G401.6 (cell line): ENCODE measurements around the gene CYBRD1.
"Not testable (repeated sequence)": the region's sequence is repeated elsewhere in the genome, so short reads cannot be mapped to it uniquely, and the experiment has no call there.

Experiments
- FAIRE-seq: peaks from 2 replicates; lab custom pipeline; 2012; peaks lifted over from hg19 to GRCh38; lab: Jason Lieb, UNC

The CYBRD1 gene

DNA sequence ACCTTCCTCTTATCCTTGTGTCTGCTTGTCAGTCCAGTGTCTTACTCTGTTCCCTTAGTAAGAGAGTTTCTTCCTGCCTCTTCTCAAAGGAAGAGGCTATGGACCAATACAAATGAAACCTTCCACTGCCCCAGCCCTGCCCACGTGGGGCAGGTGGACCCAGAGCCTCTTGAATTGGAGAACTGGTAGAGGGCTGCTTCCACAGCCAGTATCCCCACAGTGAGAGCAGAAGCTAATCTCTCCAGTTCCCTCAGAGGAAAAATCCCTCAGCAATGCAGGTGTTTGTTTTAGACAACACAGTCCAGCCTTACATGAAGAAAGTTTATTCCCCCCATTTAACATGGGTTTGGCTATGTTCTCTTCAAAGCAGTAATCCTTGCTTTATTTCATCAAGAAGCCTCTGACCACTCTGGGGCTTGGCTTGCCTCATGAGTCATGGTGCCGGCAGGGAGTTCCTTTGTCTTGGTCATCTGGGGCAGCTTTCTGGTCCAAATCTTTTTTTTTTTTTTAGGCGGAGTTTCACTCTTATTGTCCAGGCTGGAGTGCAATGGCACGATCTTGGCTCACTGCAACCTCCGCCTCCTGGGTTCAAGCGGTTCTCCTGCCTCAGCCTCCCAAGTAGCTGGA is 6.5 kb upstream of the CYBRD1 start:
- no peak for FAIRE-seq

DNA sequence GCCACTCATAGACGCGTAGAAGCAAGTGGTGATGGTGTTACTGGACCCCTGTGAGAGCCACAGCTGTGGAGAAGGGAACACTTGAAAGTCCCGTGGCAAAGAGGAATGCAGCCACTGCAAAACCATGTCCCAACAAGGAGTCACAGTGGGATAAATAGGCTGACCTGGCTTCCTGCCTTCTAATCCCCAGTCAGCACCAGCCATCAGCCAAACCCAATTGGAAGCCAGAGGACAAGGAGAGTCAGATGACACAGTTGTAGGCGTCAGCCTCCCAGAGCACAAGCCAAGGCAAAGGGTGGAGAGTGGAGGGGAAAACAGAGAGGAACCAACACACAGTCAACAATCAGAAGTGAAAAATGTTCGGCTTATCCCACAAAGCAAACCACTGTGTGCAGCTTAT is 5.5 kb upstream of the CYBRD1 start:
- no peak for FAIRE-seq

DNA sequence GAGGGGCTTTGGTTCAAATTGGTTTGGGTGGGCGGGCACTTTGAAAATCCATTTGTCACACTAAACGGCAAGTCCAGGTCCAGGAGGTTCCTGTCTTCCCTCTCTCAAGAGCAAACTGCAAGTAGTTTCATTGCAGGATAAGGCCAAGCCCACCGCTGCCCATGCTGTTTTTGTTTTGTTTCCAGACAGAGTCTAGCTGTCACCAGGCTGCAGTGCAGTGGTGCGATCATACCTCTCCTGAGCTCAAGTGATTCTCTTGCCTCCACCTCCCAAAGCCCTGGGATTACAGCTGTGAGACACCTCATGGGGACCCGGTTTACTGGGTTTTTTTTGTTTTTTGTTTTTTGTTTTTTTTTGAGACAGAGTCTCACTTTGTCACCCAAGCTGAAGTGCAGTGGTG is 1.8 kb upstream of the CYBRD1 start:
- FAIRE-seq = no peak

DNA sequence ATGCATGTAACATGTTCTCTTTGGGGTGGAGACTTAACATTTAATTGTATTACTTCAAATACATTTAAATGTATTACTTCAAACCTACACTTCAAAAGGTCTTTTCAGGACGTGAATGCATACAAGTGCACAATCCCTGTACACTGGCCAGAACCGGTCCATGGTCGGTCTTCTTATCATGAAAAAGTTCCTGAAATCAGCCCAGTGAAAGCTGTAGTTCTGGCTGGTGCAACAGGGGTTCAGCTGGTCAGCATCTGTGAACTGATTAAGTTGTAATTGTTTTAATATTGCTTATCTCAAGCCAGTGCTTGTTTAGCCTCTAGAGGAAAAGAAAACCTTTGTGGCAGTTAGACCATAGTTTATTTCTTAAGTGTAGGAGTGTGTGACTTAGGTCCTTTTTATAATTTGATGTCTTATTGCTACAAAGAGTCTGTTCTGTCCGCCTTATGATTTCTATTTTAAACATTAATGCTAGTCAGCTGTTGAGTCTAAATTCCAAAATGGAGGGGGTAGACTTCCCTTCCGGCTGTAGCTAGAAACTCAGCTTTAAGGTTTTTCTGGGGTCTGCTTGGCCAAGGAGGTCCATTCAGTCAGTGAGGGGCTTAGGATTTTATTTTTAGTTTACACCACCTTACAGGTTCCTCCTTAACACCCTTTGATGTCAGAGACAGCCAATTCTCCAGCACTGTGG is 768 bp upstream of the CYBRD1 start:
- no peak for FAIRE-seq

DNA sequence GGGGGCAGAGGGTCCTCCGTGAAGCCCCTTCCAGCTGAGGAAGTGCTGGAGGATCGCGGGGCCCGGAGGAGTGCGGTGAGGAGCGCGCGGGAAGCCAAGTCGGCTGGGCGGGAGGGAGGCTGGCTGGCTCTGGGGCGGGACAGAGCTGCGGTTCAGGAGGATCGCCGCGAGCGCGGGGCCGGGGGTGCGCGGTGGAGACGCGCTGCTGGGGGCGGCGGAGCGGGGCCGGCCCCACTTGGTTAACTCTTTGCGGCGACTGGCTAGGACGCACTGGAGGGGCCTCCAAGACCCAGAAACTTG is 464 bp downstream of the CYBRD1 start:
- no peak for FAIRE-seq

DNA sequence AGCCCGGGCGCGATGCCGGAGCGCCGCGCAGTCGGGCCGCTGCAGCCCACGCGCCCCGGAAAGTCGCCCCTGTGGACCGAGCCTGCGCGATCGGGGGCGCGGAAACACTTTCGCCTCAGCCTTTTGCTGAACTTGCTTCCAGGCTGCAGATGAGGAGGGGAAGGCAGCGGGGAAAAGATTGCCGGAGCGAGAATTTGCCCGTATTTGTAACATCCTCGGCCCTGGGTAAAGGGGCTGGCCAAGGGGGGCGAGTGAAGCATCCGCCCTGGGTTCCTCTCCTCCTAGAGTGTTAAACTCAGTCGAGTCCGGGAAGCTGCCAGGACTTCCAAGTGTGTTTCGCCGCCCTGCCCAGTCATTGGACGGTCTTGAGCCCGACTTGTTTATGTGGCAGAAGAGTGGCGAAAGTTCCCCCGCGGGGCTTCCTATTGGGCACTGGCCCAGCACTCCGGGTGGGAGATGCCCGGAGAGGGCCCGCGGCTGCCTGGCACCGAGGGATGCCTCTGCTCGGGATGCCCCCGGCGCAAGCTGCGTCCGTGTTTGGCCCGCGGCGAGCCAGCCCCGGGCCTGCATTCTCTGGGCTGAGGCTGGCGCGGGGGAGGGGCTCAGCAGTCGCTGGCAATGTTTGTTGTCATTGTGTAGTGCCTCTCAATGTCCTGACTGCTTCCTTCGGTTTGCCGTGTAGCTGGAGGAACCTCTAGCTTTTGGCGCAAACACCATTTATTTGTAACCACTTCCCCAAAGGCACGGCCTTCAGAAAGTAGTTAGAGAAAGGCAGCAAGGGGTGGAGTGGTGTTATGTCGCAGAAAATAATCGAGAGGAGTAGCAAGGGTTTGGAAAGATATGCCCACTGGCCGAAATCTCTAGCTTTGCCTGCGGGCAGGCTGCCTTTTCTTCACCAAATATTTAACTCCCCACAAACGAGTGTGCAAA is 1.1 kb downstream of the CYBRD1 start:
- no peak for FAIRE-seq

DNA sequence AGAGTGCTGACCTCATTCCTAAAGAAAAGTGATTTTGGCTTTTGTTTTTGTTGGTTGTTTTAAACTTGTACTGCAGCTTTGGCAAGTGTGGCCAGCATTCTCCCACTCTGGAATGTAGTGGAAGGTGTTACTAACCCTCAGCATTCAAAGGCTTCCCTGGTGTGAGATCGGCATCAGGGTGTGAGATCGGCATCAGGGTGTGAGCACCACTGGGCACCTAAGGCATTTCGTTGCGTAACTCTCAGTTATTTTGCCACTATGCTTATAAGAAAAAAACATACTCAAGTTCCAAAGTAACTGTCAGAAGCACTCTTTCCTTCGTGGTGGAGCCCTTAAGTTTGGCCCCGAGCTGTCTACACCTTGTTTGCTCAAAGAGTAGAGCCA is 1.7 kb downstream of the CYBRD1 start:
- FAIRE-seq = no peak

DNA sequence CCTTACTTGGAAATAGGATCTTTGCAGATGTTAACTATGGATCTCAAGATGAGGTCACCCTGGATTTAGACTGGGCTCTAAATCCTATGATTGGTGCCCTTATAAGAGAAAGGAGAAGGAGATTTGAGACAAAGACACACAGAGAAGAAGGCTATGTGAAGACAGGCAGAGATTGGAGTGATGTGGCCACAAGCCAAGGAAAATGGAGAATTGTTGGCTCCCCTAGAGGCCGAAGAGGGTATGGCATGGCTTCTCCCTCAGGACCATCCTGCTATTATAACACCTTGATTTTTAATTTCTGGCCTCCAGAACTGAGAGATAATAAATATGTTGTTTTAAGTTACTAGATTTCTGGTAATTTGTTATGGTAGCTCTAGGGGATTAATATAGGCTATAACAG is 7.6 kb downstream of the CYBRD1 start:
- FAIRE-seq = no peak

DNA sequence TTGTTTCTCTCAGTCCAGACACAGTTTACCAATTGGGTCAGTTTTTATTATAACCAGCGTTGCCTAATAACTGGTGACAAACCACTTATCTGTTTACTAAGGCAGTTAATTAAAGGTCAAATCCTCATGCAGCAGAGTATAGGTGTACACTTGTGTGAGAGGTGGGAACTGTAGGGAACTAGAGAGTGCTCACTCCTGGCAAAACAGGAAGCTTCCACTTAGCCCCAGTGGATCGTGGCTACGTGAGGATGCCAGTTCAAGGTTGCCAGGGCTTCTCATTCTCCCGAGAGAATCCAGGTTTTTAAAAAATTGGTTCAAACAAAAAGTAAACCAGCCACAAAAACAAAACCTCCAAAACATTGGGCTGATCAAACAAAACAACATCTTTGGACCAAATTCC is 8.1 kb downstream of the CYBRD1 start:
- FAIRE-seq = no peak

DNA sequence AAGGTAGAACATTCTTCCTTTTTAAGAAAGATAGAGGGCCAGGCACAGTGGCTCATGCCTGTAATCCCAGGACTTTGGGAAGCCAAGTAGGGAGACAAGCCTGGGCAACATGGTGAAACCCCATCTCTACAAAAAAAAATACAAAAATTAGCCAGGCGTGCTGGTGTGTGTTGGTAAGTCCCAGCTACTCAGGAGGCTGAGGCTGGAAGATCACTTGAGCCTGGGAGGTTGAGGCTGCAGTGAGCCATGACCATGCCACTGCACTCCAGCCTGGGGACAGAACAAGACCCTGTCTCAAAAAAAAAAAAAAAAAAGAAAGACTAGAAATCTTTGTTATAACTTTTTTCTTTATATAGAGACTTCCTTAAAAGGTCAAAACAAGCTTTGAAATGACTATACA is 8.6 kb downstream of the CYBRD1 start:
- not testable (repeated sequence) for FAIRE-seq

DNA sequence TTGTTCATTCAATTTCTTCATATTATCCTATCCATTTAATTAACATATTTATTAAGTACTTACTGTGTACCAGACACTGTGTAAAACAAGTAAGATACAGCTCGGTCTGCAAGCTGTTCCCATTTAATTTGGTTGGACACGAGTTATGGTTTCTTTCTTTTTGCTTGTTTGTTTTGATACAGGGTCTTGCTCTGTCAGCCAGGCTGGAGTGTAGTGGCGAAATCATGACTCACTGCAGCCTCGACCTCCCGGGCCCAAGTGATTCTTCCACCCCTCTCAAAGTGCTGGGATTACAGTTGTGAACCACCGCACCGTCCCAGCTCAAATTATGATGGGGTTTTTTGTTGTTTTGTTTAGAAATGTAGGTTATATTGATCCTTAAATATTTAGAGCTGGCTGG is 9.0 kb downstream of the CYBRD1 start:
- FAIRE-seq = no peak

DNA sequence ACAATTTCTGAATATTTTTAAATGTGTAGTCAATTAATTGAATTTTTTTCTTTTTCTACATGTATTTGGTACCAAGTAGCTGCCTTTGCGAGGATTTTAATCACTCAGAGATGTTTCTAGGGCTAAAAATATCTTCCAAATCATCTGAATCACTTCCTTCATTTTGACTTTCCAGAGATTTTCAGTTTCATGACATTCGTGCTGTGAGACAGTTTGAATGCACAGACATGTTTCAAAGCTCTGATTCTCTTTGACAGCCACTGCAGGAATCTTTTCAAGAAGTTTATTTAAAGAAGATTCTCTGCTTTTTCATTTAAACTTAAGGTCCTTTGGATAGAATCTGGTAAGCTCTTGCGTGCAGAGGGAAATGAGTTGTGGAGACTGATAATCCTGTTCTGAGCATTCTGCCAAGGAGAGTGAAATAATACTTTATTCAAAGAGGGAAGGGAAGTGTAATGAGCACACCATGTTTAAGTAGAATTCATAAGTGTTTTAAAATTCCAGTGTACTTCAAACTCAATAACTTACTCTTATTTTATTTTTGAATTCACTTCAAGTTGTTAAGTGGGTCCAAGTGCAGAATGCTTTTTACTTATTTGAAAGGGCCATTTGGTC is 9.7 kb downstream of the CYBRD1 start:
- FAIRE-seq = no peak

DNA sequence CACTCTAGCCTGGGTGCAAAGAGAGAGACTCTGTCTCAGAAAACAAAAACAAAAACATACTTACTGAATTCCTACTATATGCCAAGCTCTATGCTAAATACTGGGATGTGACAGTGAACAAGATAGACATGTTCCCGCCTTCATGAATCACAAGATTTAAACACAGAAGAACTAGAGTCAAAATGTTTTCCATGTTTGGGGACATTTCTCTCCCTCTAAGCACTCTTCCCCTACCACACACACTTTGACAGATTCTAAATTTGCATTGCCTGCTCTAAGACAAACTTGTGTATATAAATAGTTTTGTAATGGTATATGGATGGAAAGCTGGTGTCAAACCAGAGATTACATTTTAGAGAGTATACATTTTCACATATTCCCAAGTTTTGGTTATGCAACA is 11.1 kb downstream of the CYBRD1 start:
- FAIRE-seq = no peak

DNA sequence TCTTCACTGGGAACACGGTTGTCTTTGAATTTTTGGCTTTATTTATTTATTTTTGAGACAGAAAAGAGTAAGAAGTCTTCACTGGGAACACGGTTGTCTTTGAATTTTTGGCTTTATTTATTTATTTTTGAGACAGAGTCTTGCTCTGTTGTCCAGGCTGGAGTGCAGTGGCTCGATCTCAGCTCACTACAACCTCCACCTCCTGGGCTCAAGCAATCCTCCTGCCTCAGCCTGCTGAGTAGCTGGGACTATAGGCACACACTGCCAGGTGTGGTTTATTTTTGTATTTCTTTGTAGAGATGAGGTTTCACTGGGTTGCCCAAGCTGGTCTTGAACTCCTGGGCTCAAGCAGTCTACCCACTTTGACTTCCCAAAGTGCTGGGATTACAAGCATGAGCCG is 13.3 kb downstream of the CYBRD1 start:
- FAIRE-seq = not testable (repeated sequence)

DNA sequence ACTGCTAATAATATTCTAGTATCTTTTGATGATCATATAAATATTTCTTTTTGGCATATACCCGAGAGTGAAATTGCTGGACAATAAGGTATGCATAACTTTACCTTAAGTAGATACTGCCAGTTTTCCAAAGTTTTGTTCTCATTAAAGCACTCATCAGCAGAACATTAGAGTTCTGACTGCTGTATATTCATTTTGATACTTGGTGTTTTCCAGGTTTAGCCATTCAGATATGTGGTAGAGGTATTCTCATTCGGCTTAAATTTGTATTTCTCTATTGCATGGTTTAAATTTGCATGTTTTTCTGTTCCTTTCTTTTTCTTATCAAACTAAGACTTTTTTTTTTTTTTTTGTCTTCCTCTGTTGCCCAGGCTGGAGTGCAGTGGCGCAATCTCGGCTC is 18.2 kb downstream of the CYBRD1 start:
- FAIRE-seq = no peak

DNA sequence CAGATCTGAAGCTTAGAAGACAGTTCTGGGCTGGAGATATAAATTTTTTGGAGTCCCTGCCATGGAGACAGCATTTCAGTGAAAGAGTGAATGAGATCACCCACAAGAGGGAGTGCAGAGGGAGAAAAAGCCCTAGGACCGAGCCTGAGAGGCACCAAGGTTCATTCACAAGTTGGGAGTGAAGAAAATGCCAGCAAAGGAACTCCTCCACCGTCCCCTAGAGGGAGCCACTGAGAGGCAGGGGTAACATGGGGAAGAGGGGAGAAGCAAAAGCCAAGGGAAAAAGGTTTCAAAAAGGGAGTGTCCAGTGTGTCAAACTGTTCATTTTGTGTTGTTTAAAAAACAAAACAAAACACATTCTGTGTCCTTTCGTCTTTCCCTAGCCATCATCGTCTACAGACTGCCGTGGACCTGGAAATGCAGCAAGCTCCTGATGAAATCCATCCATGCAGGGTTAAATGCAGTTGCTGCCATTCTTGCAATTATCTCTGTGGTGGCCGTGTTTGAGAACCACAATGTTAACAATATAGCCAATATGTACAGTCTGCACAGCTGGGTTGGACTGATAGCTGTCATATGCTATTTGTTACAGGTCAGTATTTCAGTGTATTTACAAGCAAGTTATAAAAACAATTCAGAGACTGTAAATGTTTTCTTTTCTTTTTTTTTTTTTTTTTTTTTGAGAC is 19.1 kb downstream of the CYBRD1 start:
- FAIRE-seq = no peak

DNA sequence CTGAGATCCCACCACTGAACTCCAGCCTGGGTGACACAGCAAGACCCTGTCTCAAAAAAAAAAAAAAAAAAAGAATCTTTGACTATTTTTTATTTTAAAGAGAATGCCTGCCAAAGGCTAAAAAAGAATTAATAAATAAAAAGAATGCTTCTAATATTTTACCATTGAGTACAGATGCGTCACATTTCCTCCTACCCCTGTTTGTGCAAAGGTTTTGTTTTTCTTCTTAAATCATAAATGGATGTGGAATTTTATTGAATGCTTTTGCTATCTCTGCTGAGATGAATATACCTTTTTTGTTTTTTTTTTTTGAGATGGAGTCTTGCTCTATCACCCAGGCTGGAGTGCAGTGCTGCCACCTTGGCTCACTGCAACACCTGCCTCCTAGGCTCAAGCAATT is 22.8 kb downstream of the CYBRD1 start:
- FAIRE-seq = no peak

DNA sequence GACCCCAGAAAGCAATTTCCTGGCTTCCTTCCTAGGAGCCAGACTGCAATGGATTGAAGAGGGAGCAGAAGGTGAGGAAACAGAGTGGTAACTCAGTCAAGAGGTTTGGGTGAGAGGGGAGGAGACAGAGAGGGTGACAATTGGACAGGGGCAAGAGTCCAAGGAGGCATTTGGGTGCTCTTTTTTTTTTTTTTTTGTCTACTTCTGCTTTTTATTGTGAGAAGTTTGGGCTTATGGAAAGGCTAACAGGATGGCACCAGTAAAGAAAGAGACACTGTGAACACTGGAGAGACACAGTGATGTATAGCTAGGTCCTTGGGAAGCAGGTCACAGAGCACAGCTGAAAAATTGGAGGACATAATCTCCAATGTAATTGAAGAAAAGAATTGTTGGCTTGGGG is 25.0 kb downstream of the CYBRD1 start:
- no peak for FAIRE-seq

DNA sequence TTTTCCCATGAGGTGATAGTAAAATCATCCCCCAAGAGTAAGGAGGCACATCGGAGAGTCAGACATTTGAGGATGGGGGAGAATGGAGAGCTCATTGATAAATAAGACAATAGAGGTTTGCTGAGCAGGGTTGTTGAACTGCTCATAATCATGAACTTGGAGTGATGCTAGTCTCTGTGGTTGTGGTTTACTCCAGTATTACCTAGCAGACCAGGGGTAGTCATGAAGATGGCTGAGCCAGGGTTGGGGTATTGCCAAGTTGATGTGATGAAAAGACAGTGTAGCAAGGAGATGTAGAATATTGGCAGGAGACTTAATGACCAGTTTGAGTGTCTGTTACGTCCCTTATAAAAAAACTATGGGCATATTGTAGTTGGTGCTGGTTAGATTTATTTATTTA is 25.4 kb downstream of the CYBRD1 start:
- FAIRE-seq = no peak

DNA sequence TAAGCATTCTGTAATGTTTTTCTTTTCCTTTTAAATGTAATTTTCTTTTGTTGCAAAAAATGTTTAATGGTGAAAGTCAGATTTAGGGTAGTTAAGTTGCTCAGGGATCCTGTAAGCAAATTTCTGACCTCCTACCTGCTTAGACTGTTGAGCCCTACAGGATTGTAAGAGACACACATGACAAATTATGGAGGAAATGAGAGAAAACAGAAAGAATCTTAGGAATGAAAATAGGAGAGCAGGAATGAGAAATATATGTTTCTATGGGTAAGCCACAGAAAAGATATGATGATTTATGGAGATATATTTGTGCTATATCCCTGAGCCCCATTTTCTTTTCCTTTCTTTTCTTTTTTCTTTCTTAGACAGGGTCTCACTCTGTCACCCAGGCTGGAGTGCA is 28.3 kb downstream of the CYBRD1 start:
- FAIRE-seq = peak; percentile 21

DNA sequence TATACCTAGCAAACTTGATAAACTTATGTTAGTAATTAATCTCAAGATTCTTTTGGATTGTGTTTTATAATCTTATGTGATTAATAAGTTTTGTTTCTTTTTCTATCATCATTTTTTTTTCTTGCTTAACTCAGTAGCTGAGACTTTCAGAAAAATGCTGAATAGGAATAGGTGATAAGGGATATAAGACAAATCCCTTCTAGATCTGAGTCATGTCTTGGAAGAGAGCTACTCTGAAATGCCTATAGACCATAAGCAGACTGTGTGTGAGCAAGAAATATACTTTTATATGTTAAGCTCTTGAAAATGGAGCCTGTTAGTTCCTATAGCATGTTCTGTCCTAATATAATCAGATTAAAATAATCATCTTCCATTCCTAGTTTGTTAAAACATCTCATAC is 29.6 kb downstream of the CYBRD1 start:
- peak; percentile 76 for FAIRE-seq

DNA sequence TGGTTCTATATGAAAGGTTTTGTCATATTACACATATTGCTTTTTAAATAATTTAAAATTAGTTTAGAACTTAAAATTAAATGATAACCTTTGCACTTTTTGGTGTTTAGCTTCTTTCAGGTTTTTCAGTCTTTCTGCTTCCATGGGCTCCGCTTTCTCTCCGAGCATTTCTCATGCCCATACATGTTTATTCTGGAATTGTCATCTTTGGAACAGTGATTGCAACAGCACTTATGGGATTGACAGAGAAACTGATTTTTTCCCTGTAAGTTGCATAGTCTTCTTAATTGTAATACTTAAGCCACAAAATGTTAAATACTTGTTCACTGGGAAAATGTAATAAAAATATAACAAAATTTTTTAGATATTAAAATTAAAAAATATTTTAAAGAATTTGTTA is 31.0 kb downstream of the CYBRD1 start:
- FAIRE-seq = no peak

DNA sequence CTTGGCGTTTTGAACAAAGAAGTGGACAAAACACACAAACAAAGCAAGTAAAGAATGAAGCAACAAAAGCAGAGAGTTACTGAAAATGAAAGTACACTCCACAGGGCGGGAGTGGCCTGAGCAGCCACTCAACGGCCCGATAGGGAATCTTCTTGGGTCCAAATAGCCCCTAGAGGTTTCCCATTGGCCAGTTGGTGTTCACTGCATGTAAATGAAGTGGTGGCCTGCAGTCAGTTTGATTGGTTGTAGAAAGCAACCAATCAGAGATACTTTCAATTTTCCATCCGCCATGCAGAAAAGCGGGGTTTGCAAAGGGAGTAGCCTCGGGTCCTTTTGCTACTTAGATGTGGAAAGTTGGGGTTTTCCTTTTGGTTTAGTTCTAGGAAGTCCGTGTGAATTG is 31.6 kb downstream of the CYBRD1 start:
- FAIRE-seq = no peak
